ENCODE measurements around the gene ANK3.

GRCh38 chr10:60149003-60149402 is 240.7 kb downstream of the ANK3 start:
- TF ChIP-seq CTCF (conservative IDR thresholded peaks at IDR 0.05) (no peak), EZH2 (IDR thresholded peaks at IDR 0.05; ENCODE audit: low read depth) (no peak)
